ENCODE results near the gene PRKCZ. TPM values are rescaled to one million over a fixed set of nuclear protein-coding genes. Genes with fewer than 3 reads are reported as not detected.

The PRKCZ gene
- total and polyA plus RNA-seq, 12 donors: 8.4 to 18.4 (median 14.5) TPM

DNA sequence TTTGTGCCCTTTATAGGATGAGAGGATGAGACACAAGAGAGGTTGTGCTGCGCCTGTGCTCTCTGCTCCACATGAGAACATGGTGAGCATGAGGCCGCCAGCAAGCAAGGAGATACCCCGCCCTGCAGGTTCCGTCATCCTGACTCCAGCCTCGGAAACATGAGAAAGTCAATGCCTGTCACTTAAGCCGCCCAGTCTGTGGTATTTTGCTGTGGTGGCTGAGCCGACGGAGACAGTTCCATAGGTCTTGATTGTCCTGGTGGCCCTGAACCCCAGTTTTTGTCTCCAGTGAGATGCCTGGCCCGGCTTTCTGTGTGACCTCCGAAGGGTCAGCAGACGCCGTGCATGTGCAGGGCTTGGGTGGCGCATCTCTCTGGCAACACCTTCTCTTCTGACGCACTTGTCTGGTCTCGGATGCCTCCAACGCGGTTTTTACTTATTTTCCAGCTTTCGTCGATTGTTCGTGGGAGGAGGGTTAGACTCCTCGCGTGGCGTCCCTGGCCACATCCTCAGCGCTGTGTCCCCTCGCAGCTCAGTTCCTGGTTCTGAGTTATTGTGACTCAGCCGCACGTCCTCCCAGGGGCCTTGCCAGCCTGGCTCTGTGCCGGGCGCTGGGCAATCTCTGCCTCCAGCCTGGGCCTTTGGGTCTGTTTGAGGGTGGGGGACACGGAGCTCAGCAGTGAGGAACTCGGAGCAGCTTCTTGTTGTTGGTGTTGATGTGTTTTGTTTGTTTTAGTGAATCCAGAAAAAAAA is 74.4 kb downstream of the PRKCZ start:
- Histone ChIP-seq H3K27ac (no peak overlapping the region), H3K9me3 (peaks cover 0 to 4% (median 0%) of the 10 kb centered on the region in 11 donors), H3K36me3 (no peaks in the 10 kb centered on the region), H3K4me3 (no peak overlapping the region), H3K4me1 (peaks cover 0 to 17% (median 7%) of the 10 kb centered on the region in 9 donors), H3K27me3 (peaks cover 0 to 4% (median 0%) of the 10 kb centered on the region in 7 donors)
- intact Hi-C loops (cut with DNase I): no loop called here
- no peak for ATAC-seq
- no peak for DNase-seq
- TF ChIP-seq CTCF (IDR thresholded peaks at IDR 0.05): no peak
- WGBS, 2 donors: 85 to 86% methylated on average over 31 of the region's 31 CpGs

DNA sequence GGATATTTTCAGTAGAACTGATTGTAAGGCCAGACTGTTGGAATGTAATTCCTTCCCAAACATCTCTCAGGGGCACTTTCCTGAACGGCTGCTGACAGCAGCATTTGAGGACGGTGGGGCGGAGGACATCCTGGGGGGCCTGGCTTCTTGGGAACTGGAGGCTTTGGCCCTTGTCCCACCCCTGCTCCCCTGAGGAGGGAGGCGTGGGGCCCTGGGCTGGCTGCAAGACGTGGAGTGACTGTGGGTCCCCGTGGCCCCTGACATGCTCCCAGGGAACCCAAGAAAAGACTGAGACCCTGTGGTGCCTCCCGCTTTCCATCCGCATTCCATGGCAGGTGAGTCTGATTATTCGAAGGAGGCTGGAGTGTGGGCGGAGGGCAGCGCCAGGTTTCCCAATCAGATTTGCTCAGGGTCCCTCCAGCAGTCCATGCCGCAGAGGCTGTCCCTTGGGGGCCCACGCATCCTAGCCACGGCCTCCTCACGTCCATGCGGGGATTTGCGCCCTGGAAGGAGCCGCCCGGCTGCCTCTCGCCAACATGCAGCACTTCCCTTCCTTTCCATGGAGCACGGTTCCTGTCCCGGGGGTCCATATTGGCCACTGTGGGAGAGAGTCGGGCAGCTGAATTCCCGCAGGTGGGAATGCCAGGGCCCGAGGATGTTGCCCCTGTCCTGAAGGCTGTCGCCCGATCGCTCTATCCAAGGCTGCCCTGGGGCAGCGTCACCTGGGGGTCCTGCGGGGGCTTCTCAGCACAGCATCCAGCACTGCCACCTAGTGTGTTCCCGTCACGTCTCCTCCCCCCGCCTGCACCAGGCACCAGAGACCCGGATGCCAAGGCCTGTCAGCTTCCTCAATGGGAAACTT is 75.4 kb downstream of the PRKCZ start:
- intact Hi-C loops (cut with DNase I): no loop called here
- DNase-seq (no peak), ATAC-seq (no peak)
- Histone ChIP-seq H3K36me3 (no peaks in the 10 kb centered on the region), H3K27me3 (peaks cover 0 to 4% (median 0%) of the 10 kb centered on the region in 7 donors), H3K9me3 (no peaks in the 10 kb centered on the region), H3K27ac (no peak overlapping the region), H3K4me1 (peaks cover 0 to 17% (median 7%) of the 10 kb centered on the region in 9 donors), H3K4me3 (no peak overlapping the region)
- 77 to 78% methylated on average over 34 of the region's 34 CpGs for WGBS, 2 donors
- TF ChIP-seq CTCF (IDR thresholded peaks at IDR 0.05): no peak

- Histone ChIP-seq H3K36me3 (no peaks in the 10 kb centered on the region), H3K9me3 (no peaks in the 10 kb centered on the region), H3K27me3 (peaks cover 0 to 4% (median 0%) of the 10 kb centered on the region in 7 donors), H3K4me1 (peaks cover 0 to 17% (median 7%) of the 10 kb centered on the region in 9 donors), H3K27ac (no peak overlapping the region), H3K4me3 (no peak overlapping the region)
- intact Hi-C loops (cut with DNase I): no loop called here
- 89 to 91% methylated on average over 39 of the region's 39 CpGs for WGBS, 2 donors
- TF ChIP-seq CTCF (IDR thresholded peaks at IDR 0.05): no peak
- DNase-seq (no peak), ATAC-seq (peak in 1 of 8 donors; percentile 22)
These were observed 76.3 kb downstream of the PRKCZ start for GRCh38 chr1:2126331-2127186.
